HepG2 (cell line): ENCODE results near the gene OGG1. TPM values are rescaled to one million over a fixed set of nuclear protein-coding genes. Genes with fewer than 3 reads are reported as not detected.
A peak's percentile ranks its signal among the peaks of the same experiment; 100 is the strongest.

Source experiments
- ATAC-seq: fragments of 200-7000 bp; cut with Tn5 transposase; 3 replicates; pipeline ENCODE4 v1.9.1; 2020; ENCODE audit warnings: mild to moderate bottlenecking, moderate library complexity
- BruUV-seq: library from RNA; stranded (reverse); fragments of 400-500 nt; replicated peaks from 2 replicates; lab custom pipeline; 2021; lab: Mats Ljungman, UMichigan
- CTCF ChIA-PET: fragments of 300-600 bp; formaldehyde crosslinking; extraction: SDS; loops from one replicate; lab custom pipeline; 2021; ENCODE audit warnings: low total read pairs, inconsistent platforms, low intra/inter-chr PET ratio; lab: Yijun Ruan, JAX
- POLR2A ChIA-PET: fragments of 350-600 bp; sonication (Branson Sonifier 250); formaldehyde crosslinking; loops from one replicate; lab custom pipeline; 2020; ENCODE audit warnings: antibody characterized with exemption, inconsistent platforms; lab: Yijun Ruan, JAX
- DNase-seq: peaks from one replicate; pipeline ENCODE4 v3.0.0-alpha.2; 2015; ENCODE audit warnings: low spot score
- FAIRE-seq: peaks from 3 replicates; lab custom pipeline; 2011; peaks lifted over from hg19 to GRCh38; lab: Jason Lieb, UNC
- H2AFZ ChIP-seq: one replicate; pipeline ENCODE4 v1.6.1; 2011; ENCODE audit warnings: low read length, inconsistent platforms
- H3K27ac ChIP-seq: fragments of 300-600 bp; 3 replicates; pipeline ENCODE4 v1.8.0; 2011; ENCODE audit warnings: mixed run types, mild to moderate bottlenecking, mixed read lengths, low read length, inconsistent platforms; ENCODE audit not compliant: insufficient read depth; ENCODE audit errors: extremely low read length
- H3K27me3 ChIP-seq, 2 experiments: fragments of 200-600 bp in 1 of 2; 2 replicates in 1 of 2; 3 replicates in 1 of 2; pipeline versions ENCODE4 v1.6.0 to v1.8.0; 2011; ENCODE audit warnings: low read length in 2 of 2, mild to moderate bottlenecking in 2 of 2, moderate library complexity in 2 of 2, inconsistent platforms in 1 of 2; ENCODE audit not compliant: insufficient read depth in 2 of 2, control insufficient read depth in 1 of 2
- H3K36me3 ChIP-seq, 2 experiments: fragments of 200-600 bp in 1 of 2; replicated peaks in 1 of 2; 2 replicates in 1 of 2; 3 replicates in 1 of 2; pipeline versions ENCODE4 v1.5.1 to v1.8.0; 2011; ENCODE audit warnings: low read length in 2 of 2, inconsistent platforms in 1 of 2; ENCODE audit not compliant: insufficient read depth in 2 of 2, control insufficient read depth in 1 of 2
- H3K4me1 ChIP-seq: 2 replicates; pipeline ENCODE4 v1.5.1; 2012; ENCODE audit warnings: low read length, inconsistent platforms; ENCODE audit not compliant: insufficient read depth
- H3K4me2 ChIP-seq: 2 replicates; pipeline ENCODE4 v1.6.0; 2011; ENCODE audit warnings: low read depth, low read length, inconsistent platforms
- H3K4me3 ChIP-seq, 3 experiments: fragments of 200-600 bp in 1 of 3; sonication (generic), shearing (Covaris generic) in 1 of 3; replicated peaks in 1 of 3; 2 replicates each; pipeline ENCODE4 v1.5.1; 2011 to 2016; ENCODE audit warnings: low read length in 3 of 3, inconsistent platforms in 2 of 3, low read depth in 2 of 3, mild to moderate bottlenecking in 2 of 3, control low read depth in 1 of 3, mixed read lengths in 1 of 3; ENCODE audit not compliant: insufficient read depth in 1 of 3
- H3K79me2 ChIP-seq: one replicate; pipeline ENCODE4 v1.6.1; 2011; ENCODE audit warnings: low read length, inconsistent platforms; ENCODE audit not compliant: insufficient read depth
- H3K9ac ChIP-seq: 2 replicates; pipeline ENCODE4 v1.6.0; 2011; ENCODE audit warnings: mild to moderate bottlenecking, low read depth, low read length, inconsistent platforms; ENCODE audit not compliant: insufficient read depth
- H3K9me3 ChIP-seq: 2 replicates; pipeline ENCODE4 v1.5.1; 2012; ENCODE audit warnings: mild to moderate bottlenecking, low read length
- H4K20me1 ChIP-seq: 2 replicates; pipeline ENCODE4 v1.6.0; 2011; ENCODE audit warnings: inconsistent platforms, mild to moderate bottlenecking, low read length, moderate library complexity; ENCODE audit not compliant: insufficient read depth
- AGO1 ChIP-seq: fragments of 200-400 bp; formaldehyde crosslinking; IDR thresholded peaks from 2 replicates; pipeline ENCODE4 v1.6.1; 2017; ENCODE audit warnings: mild to moderate bottlenecking, low read depth, low read length, moderate library complexity; ENCODE audit not compliant: poor library complexity, severe bottlenecking
- ATM ChIP-seq: fragments of 450-650 bp; IDR thresholded peaks from 2 replicates; pipeline ENCODE4 v1.7.1; 2017; ENCODE audit warnings: mild to moderate bottlenecking, borderline replicate concordance
- CREB3 ChIP-seq: sonication (generic); formaldehyde crosslinking; IDR thresholded peaks from 2 replicates; pipeline ENCODE4 v1.5.0; 2020; ENCODE audit warnings: missing genetic modification reagents
- KAT7 ChIP-seq: IDR thresholded peaks from 2 replicates; pipeline ENCODE4 v1.6.1; 2018; ENCODE audit warnings: borderline replicate concordance, missing compliant biosample characterization
- PHF8 ChIP-seq: sonication (generic); formaldehyde crosslinking; IDR thresholded peaks from 2 replicates; pipeline ENCODE4 v1.5.0; 2020; ENCODE audit warnings: missing genetic modification reagents
- POGZ ChIP-seq: sonication (generic); formaldehyde crosslinking; IDR thresholded peaks from 2 replicates; pipeline ENCODE4 v1.4.0; 2020; ENCODE audit warnings: mild to moderate bottlenecking, missing genetic modification reagents
- REXO4 ChIP-seq: sonication (generic); formaldehyde crosslinking; IDR thresholded peaks from 2 replicates; pipeline ENCODE4 v1.8.0; 2022; ENCODE audit warnings: missing genetic modification reagents, mild to moderate bottlenecking, borderline replicate concordance
- ZBED4 ChIP-seq: sonication (generic); formaldehyde crosslinking; IDR thresholded peaks from 2 replicates; pipeline ENCODE4 v1.4.0; 2020; ENCODE audit warnings: missing genetic modification reagents, borderline replicate concordance
- ZBTB44 ChIP-seq: sonication (generic); formaldehyde crosslinking; IDR thresholded peaks from 2 replicates; pipeline ENCODE4 v1.4.0; 2020; ENCODE audit warnings: missing genetic modification reagents
- ZFP1 ChIP-seq: IDR thresholded peaks from 2 replicates; pipeline ENCODE4 v1.6.1; 2016
- ZFY ChIP-seq: sonication (generic); formaldehyde crosslinking; IDR thresholded peaks from 2 replicates; pipeline ENCODE4 v1.4.0; 2020; ENCODE audit warnings: missing genetic modification reagents
- ZNF546 ChIP-seq: sonication (generic); formaldehyde crosslinking; conservative IDR thresholded peaks from 2 replicates; pipeline ENCODE4 v1.8.1; 2023; ENCODE audit warnings: mild to moderate bottlenecking, missing genetic modification reagents
- ZNF550 ChIP-seq: sonication (generic); formaldehyde crosslinking; IDR thresholded peaks from 2 replicates; pipeline ENCODE4 v1.4.0; 2020; ENCODE audit warnings: mild to moderate bottlenecking, missing genetic modification reagents, borderline replicate concordance
- WGBS: methylation state at CpG from one replicate; pipeline ENCODE4 v1.1.6; 2017; ENCODE audit warnings: low lambda C conversion rate; 5-methylcytosine and 5-hydroxymethylcytosine counted together
- in situ Hi-C: cut with HindIII; loops from 2 replicates; pipeline ENCODE4 v1.10.0; 2017; ENCODE audit warnings: low pct_unique_long_range_greater_than_20kb; ENCODE audit not compliant: extremely low pct_ligation_motif_present
- intact Hi-C: fragments of 100-400 bp; cut with micrococcal nuclease; formaldehyde crosslinking; loops from one replicate; pipeline ENCODE4 v1.10.0; 2022; ENCODE audit not compliant: unreplicated experiment
- polyA plus RNA-seq, 8 experiments: library from polyadenylated mRNA; depleted of rRNA in 3 of 8; stranded (reverse) in 7 of 8; unstranded in 1 of 8; fragments of >200 nt; fragmentation: Illumina TruSeq in 4 of 8; extraction: Trizol in 4 of 8; gene quantifications; 2 replicates each; pipeline versions ENCODE4 v1.2.1 to v1.2.3, GENCODE V29; 2011 to 2016; ENCODE audit warnings: low read depth in 4 of 8, missing spikeins in 1 of 8, mixed read lengths in 1 of 8; ENCODE audit not compliant: insufficient read depth in 1 of 8
- total RNA-seq, 5 experiments: library from RNA; depleted of rRNA; stranded (reverse); fragments of >200 nt; fragmentation: Illumina TruSeq; extraction: Trizol; gene quantifications; 2 replicates each; pipeline ENCODE4 v1.2.3, GENCODE V29; 2016; ENCODE audit warnings: low read depth in 1 of 5
- TF ChIP-seq, protein P1 (sequence below): IDR thresholded peaks from 2 replicates; pipeline ENCODE4 v1.6.1; 2012; ENCODE audit warnings: inconsistent platforms

The OGG1 gene
- total and polyA plus RNA-seq, 2 of the 13 experiments (the other 11 are each of a cell fraction or from before 2014, with no cell fraction given): 28.7 to 33.2 TPM

DNA sequence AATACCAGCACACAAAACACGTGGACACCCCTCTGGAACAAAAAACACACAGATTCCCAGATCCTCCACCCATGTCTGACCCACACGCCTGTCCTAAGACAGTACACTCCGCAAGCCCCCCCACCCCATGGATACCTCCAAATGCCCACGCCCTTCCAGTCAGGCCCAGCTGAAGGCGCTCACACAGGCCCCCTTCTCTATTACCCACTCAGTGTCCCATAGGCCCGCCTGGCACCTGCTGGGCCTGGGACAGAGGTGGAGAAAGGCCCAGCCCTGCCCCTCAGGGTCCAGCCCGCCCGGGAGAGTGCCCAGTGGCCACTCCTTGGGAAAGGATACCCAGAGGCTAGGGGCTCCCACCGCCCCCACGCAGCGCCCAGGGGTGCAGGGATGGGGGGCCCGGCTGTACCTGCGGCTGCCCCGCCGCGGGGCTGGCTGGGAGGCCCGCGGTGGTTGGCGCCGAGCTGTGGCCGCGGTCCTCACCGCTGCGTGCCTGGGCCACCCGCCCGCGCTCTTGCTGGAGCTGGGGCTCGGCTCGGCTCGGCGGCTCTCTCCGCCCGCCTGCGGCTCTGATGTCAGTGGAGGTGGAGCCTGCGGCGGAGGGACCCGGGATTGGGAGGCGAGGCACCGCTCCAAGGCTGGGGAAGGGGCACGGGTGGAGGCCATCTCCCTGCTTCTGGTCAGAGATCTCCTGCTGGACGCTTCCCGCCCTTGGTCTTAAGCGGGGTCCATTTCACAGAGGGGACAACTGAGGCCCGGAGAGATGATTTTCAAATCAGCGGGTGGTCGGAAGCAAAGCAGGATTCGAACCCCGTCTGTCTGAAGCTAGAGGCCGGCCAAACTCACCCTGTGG, 19.9 kb downstream of the OGG1 start, which contains the start of gene CAMK1 (continued):
- TF ChIP-seq ZBED4 (CRISPR knock-in tag) (0 out of 2 replicates have a peak, but pooled peaks have one; percentile 32), AGO1 (peak; percentile 83), POGZ (CRISPR knock-in tag) (no peak), KAT7 (CRISPR knock-in tag) (peak; percentile 29; the same call in 1 of the 2 replicates), ZFY (CRISPR knock-in tag) (peak; percentile 85), PHF8 (CRISPR knock-in tag) (peak; percentile 68)

- POLR2A ChIA-PET: interaction anchor here (0.7 to 5.3 kb wide), 7 partner anchors 12 to 407 kb away, joined by 3 to 50 read pairs (median 6); partner anchors contain the start of genes ARPC4, BRPF1, OGG1 and TADA3
- Histone ChIP-seq H3K4me2 (peak overlapping the region; percentile 99), H3K9ac (peak overlapping the region; percentile 84), H3K27ac (peak overlapping the region; percentile 57), H3K9me3 (no peaks in the 10 kb centered on the region), H3K4me1 (peaks cover 39% of the 10 kb centered on the region), H3K36me3 (peaks cover 4 to 11% of the 10 kb centered on the region in 2 experiments; a peak in 3 of 5 replicates), H4K20me1 (no peaks in the 10 kb centered on the region), H3K79me2 (peaks cover 13% of the 10 kb centered on the region), H3K27me3 (no peaks in the 10 kb centered on the region; a peak in 1 of 5 replicates), H3K4me3 (peak overlapping the region; percentile 68 to 92 (median 76)), H2AFZ (no peak overlapping the region)
- TSS peak; percentile 35 for BruUV-seq
- peak; percentile 74 for DNase-seq
- ATAC-seq: peak; percentile 22
- in situ Hi-C loops (no loop called here), intact Hi-C loops (no loop called here)
- CTCF ChIA-PET: no interaction called here
- FAIRE-seq: no peak
- WGBS: 2% methylated on average over 15 of the region's 15 CpGs
- TF ChIP-seq ZNF550 (CRISPR knock-in tag) (no peak), ZFP1 (CRISPR knock-in tag) (no peak), REXO4 (no peak), ZNF546 (CRISPR knock-in tag) (no peak), ATM (no peak), CREB3 (no peak), ZBTB44 (CRISPR knock-in tag) (no peak)
- TF ChIP-seq, protein P1, sequence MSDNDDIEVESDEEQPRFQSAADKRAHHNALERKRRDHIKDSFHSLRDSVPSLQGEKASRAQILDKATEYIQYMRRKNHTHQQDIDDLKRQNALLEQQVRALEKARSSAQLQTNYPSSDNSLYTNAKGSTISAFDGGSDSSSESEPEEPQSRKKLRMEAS: no peak
These were observed 20.6 kb downstream of the OGG1 start for GRCh38 chr3:9770276-9770812.
